WERI-Rb-1 (cell line): ENCODE data around the gene CRYM.

Experiments used
- DNase-seq: peaks from one replicate; pipeline ENCODE4 v3.0.0-alpha.2; 2020
- H3K27ac ChIP-seq: fragments of 250-450 bp; sonication (Bioruptor Pico); 2 replicates; pipeline ENCODE4 v1.5.1; 2020; ENCODE audit warnings: mild to moderate bottlenecking, moderate library complexity
- H3K27me3 ChIP-seq: fragments of 250-450 bp; sonication (Bioruptor Pico); 2 replicates; pipeline ENCODE4 v1.5.1; 2021; ENCODE audit warnings: mild to moderate bottlenecking, low read depth, moderate library complexity; ENCODE audit not compliant: insufficient read depth, severe bottlenecking
- H3K36me3 ChIP-seq: fragments of 250-450 bp; sonication (Bioruptor Pico); 2 replicates; pipeline ENCODE4 v1.5.1; 2020; ENCODE audit warnings: mild to moderate bottlenecking, moderate library complexity
- H3K4me3 ChIP-seq: 2 replicates; pipeline ENCODE4 v1.5.1; 2011; ENCODE audit warnings: low read depth, mild to moderate bottlenecking, control low read depth, low read length
- H3K9me3 ChIP-seq: fragments of 250-450 bp; sonication (Bioruptor Pico); 2 replicates; pipeline ENCODE4 v1.5.1; 2021; ENCODE audit warnings: mild to moderate bottlenecking, moderate library complexity; ENCODE audit not compliant: severe bottlenecking
- TF ChIP-seq, protein P1 (sequence below): IDR thresholded peaks from 2 replicates; pipeline ENCODE4 v1.5.1; 2011; ENCODE audit warnings: low read depth, mild to moderate bottlenecking, control low read depth, inconsistent platforms, low read length

The CRYM gene

DNA sequence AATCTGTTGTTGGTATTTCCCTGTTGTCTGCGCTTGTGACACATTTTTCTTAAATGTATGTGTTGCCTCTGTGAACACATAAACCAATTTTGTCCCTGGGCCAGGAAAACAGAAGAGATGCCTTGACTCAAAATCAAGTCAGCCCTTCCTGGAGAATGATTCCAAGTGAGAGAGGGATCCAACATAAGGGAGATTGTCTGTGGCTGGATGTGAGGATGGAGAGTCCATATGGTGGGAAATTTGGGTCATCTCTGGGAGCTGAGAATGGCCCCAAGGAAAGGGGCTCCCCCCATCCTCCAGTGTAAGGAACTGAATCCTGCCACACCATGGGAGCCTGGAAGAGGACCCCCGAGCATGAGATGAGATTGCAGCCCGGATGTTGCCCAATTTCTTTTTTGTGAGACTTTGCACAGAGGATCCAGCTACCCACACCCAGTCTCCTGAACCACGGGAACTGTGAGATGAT is 13.5 kb downstream of the CRYM start:
- no peaks in the 10 kb centered on the region for H3K36me3 ChIP-seq
- TF ChIP-seq, protein P1, sequence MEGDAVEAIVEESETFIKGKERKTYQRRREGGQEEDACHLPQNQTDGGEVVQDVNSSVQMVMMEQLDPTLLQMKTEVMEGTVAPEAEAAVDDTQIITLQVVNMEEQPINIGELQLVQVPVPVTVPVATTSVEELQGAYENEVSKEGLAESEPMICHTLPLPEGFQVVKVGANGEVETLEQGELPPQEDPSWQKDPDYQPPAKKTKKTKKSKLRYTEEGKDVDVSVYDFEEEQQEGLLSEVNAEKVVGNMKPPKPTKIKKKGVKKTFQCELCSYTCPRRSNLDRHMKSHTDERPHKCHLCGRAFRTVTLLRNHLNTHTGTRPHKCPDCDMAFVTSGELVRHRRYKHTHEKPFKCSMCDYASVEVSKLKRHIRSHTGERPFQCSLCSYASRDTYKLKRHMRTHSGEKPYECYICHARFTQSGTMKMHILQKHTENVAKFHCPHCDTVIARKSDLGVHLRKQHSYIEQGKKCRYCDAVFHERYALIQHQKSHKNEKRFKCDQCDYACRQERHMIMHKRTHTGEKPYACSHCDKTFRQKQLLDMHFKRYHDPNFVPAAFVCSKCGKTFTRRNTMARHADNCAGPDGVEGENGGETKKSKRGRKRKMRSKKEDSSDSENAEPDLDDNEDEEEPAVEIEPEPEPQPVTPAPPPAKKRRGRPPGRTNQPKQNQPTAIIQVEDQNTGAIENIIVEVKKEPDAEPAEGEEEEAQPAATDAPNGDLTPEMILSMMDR: no peak
- no peaks in the 10 kb centered on the region for H3K9me3 ChIP-seq
- DNase-seq: no peak
- H3K27ac ChIP-seq: no peak overlapping the region
- no peaks in the 10 kb centered on the region for H3K27me3 ChIP-seq
- no peak overlapping the region for H3K4me3 ChIP-seq

DNA sequence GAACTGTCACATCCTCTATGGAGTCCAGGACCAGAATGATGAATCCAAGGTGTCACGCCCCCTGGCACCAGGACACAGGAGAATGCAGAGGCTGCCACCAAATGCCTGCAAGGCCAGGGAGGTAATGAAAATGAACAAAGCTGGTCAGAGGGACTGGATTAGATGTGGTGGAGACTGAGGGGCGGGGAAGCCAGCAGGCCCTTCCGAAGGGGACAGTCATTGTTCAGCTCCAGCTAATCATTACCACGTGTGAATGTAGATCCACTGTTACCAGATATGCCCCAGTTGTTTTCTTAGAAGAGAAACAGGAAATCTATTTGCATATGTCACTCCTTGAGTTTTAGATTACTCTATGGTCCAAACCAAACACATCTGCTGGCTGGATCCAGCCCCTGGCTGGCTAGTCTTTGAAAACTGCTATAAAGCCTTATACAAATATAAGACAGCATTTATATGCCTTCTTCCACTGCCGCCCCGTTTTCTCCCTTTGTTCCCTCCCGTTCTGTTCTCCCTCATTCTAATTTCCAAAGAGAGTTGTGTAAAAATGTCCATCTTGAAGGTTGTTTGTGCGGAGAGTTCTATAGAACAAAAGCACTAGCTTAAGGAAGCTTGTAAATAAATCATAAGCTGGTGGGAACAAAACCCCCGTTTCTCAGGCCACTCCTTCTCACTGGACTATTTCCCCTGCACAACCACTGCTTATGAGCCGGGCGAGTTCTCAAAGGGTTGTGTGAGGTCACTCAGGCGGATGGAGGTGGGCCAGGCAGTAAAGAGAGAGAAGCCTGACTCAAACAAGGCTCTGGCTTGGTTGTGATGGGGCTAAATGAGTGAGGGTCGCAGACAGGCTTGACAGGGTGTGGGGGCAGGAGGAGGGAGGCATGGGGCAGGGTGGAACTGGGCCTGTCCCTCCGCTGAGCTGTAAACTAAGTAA is 14.2 kb downstream of the CRYM start:
- TF ChIP-seq, protein P1: no peak
- Histone ChIP-seq H3K27ac (peak overlapping the region; percentile 51), H3K9me3 (no peaks in the 10 kb centered on the region), H3K36me3 (no peaks in the 10 kb centered on the region), H3K4me3 (no peak overlapping the region), H3K27me3 (no peaks in the 10 kb centered on the region)
- DNase-seq: peak; percentile 40

DNA sequence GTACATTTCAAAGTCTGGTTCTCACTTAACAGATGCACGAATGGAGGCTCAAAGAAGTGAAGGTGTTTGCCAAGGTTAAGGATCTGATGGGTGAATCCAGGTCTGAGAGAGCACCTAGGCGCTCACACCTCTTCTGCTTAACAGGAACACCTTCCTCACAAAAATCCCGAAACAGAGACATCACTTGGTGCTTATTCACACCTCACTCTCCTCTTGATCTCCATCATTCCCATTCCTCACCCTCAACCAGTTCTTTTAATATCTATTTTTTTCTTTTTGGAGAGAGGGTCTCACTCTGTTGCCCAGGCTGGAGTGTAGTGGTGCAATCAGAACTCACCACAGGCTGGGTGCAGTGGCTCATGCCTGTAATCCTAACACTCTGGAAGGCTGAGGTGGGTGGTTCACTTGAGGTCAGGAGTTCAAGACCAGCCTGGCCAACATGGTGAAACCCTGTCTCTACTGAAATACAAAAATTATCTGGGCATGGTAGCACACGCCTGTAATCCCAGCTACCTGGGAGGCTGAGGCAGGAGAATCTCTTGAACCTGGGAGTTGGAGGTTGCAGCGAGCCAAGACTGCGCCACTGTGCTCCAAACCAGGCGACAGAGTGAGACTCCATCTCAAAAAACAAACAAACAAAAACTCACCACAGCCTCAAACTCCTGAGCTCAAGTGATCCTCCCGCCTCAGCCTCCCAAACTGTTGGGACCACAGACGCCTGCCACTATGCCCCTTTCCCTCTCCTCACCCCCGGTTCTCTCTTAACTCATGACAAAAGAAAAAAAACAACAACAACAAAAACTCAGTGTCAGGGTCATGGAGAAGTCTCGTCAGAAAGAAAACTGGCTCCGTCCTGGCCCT is 15.1 kb downstream of the CRYM start:
- H3K36me3 ChIP-seq: no peaks in the 10 kb centered on the region
- H3K4me3 ChIP-seq: no peak overlapping the region
- no peaks in the 10 kb centered on the region for H3K27me3 ChIP-seq
- TF ChIP-seq, protein P1: no peak
- peak overlapping the region; percentile 85 for H3K27ac ChIP-seq
- no peak for DNase-seq
- H3K9me3 ChIP-seq: no peaks in the 10 kb centered on the region

DNA sequence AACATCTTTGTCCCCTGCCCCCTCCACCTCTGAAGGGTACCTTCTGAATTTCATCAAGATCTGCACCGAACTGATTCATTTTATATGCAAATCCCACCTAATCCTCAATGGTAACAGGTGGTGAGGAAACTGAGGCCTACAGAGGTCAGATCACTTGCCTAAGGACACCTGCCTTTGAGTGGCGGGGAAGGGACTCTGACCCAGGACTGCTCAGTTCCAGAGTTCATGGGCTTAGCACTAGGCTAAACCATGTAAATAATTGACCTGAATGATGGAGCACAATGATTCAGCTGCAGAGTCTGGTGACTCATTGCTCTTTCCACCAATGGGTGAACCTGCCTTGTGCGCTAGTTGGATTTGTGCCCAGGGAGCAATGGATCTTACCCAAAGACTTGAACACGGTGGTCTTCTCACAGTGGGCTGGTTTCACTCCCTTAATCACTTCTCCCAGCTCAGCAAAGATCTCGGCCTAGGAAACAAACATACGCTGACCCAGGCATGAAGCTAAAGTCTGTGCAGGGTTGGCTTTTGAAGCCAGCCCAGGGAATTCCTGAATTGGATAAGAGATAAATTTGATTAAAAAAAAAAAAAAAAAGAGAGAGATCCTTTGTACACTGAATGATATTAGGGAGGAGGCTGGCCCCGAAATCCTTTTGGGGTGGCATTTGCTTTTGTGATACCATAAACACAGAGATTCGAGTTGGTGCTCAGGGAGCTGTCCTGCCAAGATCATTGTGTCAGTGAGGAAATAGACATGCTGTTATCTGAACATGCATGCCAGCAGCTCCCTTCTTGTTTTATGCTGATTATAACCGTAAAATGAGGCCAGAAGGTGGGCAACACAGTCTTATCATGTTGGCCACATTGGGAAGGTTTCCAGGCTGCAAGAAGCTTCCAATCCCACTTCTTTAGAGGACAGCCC is 17.0 kb downstream of the CRYM start:
- Histone ChIP-seq H3K36me3 (no peaks in the 10 kb centered on the region), H3K27me3 (no peaks in the 10 kb centered on the region), H3K9me3 (no peaks in the 10 kb centered on the region), H3K27ac (peak overlapping the region; percentile 85), H3K4me3 (no peak overlapping the region)
- TF ChIP-seq, protein P1: no peak
- no peak for DNase-seq

DNA sequence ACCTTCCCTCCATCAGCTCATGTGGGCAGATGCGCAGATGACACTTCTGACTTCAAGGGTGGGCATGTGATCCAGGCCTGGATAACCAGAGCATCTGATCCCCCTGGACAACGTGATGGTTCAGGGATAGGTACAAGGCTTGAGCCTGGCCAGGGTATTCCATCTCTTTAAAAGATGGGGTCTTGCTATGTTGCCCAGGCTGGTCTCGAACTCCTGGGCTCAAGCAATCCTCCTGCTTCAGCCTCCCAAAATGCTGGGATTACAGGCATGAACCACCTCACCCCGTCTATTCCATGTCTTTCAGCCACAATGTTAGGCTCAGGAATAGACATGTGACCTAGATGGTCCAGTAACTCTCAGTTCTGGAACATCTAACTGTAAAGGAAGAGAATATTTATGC is 20.8 kb downstream of the CRYM start:
- Histone ChIP-seq H3K27me3 (no peaks in the 10 kb centered on the region), H3K27ac (no peak overlapping the region), H3K9me3 (no peaks in the 10 kb centered on the region), H3K4me3 (no peak overlapping the region), H3K36me3 (no peaks in the 10 kb centered on the region)
- no peak for DNase-seq
- TF ChIP-seq, protein P1: no peak
